Umbilical cord (tissue), 2 donors: ENCODE measurements around the gene DCTN3. TPM values are rescaled to one million over a fixed set of nuclear protein-coding genes. Genes with fewer than 3 reads are reported as not detected.

Experiments used
- DNase-seq: peaks from one replicate; pipeline ENCODE4 v3.0.0-alpha.2; 2015; ENCODE audit warnings: low spot score
- total RNA-seq: library from RNA; depleted of rRNA; stranded (reverse); fragments of >200 nt; gene quantifications from one replicate; pipeline ENCODE4 v1.2.3, GENCODE V29; 2014; ENCODE audit warnings: low replicate concordance; ENCODE audit not compliant: insufficient read depth

DCTN3 gene
- total RNA-seq, 1 donor from 2014 or later, result 108 TPM

DNA sequence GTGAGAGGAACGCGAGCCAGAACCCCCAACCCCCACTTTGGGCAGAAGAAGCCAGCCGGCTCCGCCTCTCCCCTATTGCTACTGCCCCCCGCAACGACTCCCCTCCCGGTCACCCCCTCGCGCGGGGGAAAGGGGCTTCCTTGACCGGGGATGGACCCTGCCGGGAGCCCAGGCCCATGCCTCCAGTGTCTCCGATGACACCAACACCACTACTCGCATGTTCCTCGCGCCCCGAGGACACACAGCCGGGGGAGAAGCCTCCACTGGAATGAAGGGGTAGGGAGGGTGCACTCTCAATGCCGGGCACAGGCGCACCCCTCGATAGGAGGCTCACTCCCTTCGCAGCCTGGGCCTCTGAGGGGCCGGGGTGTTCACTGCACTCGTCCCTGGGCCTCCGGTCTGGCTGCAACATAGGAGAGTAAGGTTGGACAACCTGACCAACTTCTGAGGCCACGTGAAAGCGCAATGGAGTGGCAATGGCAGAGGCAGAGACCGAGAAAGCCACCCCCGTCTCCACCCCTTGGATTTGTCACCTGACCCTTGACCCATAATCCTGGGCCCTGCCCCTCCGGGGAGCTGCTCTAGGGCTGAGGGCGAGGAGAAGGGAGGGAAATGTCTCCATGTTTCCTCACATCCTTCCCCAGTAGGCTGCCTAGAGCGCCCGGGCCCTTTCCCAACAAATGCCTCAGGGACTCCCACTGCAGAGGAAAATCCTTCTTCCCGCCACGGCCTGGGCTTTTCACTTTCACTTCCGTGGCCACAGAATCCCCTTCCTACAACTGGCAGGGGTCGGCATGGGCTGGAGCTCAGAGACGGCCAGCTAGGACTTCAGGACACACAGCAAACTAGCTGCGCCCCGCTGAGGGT lies 29.7 kb downstream of the DCTN3 start:
- DNase-seq, result peak; percentile 63

DNA sequence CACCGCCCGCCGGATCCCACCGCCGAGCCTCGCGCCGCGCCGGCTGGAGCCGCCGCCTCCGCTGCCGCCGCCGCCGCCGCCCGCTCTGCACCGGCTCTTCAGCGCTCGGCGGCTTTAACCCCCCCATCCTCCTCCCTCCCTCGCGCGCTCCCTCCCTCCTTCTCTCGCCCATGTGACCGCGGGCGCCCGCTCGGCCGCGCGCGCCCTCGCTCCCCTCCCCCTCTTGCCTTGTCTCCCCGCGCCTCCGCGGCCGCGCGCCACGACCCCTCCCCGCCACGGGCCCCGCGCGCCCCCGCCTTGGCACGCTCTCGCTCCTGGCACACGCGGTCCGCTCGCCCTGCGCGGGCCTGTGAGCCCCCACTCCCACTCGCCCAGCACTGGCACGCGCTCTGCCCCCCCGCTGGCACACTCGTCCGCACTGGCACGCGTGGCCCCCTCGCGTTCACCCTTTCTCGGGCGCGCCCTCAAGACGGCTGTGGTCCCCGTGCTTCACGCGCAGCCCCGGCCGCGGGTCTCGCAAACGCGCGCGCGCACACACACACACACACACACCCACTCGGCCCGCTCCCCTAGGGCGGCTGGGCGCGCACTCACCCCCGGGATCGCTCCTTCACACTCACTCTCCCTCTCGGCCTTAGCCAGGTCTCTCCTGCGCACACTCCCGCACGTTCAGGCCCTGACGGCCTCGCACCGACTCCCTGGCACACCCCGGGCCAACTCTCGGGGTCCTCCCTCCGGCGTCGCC lies 30.5 kb downstream of the DCTN3 start, which contains the start of gene CNTFR:
Gene CNTFR, minus strand, starts transcription at position 89 of the 745 bp plus-strand sequence. CDS start 20,743 bp downstream, outside the sequence.
- DNase-seq, result peak; percentile 73

DNA sequence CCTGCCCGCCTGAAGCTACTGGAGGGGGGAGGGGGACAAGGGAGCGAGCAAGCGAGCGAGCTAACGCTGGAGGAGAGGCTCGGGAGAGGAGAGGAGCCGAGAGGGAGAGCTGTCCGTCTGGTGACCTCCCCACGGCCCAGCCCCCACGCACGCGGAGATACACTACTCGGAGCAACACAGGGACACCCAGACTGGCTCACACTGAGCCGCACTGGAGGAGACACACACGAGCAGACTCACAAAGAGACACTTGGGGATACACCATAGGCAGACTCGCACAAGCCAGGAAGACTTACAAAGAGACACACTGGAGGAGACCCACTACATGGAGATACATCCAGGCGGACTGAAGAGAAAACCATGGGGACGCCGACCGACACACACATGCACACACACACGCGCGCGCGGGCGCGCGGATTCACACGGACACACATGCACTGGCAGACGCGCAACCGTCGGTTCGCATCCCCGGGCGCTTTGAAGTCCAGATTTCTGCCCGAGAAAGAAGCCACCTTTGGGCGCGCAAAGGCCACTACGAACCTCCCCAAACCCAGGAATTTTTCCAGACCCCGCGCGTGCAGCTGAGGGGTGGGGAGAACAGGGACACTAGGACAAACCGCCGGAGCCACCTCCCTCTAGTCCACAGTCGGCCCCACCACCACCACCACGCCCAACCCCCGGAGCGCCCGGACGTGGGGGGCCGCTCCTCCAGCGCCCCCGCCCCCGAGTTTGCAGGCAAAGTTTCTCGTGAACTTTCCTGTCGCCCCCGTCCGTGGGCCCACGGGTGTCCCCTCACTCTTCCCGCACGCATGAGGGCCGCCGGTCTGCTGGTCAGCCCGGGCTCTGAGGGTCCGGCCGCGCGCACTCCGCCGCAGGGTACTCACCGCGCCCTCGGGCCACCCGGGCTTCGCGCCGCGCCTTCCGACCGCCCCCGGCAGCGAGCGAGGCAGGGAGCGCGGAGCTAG lies 31.3 kb downstream of the DCTN3 start:
- peak; percentile 74 for DNase-seq

DNA sequence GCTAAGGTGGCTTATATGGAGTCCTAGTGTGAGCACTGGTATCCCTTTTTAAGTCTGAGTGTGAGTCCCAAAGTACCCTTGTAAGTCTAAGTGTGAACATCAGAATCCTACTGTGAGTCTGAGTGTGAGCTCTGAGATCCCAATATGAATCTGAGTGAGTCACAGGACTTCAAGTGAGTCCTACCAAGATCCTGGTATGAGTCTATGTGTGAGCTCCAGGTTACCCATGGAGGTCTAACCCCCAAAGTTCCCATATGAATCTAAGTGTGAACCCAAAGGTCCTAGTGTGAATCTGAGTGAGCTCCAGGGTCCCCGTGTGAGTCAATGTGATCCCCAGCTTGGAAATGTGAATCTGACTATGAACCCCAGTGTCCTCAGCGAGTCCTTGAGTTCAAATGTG lies 33.0 kb downstream of the DCTN3 start:
- DNase-seq, result no peak

DNA sequence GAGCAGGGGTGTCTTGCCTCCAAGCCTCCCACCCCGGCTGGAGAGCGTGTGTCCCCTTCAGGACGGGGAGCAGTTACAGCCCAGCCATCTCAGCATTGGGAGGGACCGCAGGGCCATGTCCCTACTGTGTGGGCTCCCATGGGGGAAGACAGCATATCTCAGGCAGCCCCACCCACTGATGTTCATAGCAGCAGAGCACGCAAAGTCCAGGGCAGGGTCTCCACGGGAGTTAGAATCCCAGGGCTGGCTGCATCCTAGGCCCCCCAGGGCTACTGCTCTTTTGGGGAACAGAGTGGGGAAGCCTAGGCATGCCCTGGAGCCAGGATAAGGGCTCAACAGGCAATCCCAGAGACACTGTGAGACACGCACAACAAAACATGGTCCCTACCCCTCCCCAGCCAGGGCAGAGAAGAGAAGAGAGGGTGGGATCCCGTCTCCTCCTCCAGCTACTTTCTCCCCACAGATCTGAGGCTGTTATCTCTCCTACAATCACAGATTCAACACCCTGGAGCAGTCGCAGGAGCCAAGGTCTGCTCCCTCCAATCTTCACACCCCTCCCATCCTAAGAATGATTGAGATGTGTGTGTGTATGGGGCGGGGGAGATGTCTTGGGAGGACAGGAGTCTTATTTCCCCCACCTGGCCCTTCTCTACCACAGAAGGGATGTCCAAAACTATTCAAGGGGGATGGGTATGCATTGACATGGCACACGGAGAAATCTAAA lies 34.2 kb downstream of the DCTN3 start:
- no peak for DNase-seq

DNA sequence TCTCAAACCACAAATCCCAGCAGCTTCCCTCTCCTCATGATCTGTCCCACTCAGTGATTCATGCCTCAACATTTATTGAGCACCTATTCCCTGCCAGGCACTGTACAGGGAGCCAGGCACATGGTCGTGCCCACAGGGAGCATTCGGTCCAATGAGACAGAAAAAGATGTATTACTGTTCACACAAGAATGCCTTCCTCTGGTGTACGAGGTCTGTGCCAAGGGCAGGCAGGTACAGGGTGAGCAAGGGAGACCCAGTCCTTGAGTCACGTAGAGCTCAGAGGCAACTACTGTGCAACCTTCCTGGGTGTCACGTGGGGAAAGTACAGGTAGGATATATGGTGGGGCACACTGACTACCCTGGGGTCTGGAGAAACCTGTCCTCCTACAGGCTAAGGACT lies 35.3 kb downstream of the DCTN3 start:
- no peak for DNase-seq

DNA sequence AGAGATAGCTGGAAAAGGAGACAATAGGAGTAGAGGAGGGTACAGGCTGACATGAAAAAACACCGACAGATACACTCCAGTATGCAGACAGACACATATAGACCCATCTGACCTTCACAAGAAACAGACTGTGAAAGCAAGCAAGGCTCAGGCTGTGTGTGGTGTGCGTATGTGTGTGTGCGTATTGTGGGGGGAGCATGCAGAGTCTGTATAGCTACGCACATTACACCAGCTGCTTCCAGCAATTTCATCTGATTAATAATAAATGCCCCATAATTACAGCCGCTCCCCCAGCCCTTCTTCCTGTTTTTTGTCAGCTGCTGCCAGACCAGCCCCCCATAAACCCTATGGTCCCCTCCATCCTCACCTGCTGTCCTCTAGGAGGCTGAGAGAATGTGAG lies 37.5 kb downstream of the DCTN3 start:
- DNase-seq, result no peak

DNA sequence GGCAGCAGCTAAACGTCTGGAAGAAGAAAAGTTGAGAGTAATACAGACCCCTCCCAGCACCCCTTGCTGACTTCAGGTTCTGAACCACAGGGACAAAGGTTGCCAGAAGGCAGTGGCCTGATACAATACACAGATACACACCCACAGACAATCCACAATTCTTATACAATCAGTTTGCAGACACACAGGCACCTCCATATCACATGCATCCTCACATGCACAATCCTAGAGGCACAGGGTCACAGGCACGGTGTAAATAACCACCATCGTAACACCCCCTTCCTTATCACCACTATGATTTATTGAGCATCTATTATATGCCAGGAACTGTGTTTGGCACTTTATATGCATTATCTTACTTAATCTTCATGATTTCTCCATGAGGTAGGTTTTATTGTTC lies 39.0 kb downstream of the DCTN3 start:
- DNase-seq, result no peak

DNA sequence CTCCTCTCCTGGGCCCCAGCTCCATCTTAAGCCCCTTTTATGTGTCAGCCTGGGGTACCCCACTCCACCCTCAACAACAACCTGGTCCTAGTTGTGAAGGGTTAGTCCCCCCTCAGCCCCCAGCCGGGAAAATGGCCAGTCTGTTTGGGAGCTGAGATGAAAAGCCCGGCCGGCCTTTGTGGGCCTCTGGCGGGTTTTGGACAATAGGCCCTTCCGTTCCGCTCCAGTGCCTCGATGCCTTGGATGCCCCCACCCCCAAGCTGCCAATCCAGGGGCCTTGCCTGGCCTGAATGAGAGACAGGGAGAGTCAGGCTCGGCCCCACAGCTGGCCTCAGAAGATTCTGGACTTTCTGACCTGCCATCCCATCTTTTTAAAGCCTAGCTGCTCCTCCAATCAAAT lies 39.9 kb downstream of the DCTN3 start:
- DNase-seq, result no peak

DNA sequence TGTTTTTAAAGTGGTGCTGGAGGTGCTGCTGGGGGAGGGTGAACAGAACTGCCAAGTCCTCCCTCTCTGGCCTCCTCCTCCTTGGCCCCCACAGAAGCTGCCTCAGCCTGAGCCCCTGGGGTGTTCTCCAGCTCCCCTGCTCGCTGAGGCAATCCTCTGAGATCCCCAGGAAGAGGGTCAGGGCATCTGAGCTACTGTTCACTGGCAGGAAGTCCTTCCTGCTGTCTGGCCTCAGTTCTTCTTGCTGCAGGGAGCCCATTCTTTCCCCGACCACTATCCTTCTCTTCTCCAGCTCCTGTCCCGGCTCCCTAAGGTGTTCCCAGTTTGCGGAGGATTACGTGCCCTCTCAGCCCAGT lies 40.5 kb downstream of the DCTN3 start:
- DNase-seq, result no peak

DNA sequence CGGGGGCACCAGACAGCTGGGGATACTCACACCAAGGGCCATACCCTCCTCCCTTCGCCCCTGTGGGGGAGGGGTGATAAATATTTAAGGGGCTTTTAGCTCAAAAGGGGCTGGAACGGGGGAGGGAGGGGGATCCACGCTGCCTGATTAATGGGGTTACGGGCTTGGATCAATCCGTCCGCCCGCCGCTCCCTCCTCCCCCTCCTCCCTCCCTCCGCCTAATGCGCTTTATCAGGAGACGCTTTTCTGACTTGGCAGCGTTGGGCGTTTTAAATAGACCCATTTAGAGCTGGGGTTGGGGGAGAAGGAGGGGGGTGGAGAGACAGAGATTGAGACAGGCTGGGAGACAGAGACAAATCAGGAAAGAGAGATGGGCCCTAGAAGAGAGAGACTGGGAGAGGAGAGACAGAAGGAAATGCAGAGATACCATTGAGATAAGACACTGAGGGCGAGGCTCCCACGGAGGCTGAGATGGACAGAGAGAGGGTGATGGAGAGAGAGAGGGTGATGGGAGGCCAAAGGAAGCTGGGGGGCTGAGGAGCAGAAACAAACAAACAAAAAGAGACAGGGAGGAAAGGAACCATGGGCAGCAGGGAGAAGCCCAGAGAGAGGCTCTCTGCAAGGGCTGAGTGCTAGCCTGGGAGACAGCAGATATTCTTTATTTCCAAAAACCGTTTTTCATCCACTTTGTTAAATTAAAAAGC lies 41.0 kb downstream of the DCTN3 start:
- DNase-seq, result peak; percentile 91

DNA sequence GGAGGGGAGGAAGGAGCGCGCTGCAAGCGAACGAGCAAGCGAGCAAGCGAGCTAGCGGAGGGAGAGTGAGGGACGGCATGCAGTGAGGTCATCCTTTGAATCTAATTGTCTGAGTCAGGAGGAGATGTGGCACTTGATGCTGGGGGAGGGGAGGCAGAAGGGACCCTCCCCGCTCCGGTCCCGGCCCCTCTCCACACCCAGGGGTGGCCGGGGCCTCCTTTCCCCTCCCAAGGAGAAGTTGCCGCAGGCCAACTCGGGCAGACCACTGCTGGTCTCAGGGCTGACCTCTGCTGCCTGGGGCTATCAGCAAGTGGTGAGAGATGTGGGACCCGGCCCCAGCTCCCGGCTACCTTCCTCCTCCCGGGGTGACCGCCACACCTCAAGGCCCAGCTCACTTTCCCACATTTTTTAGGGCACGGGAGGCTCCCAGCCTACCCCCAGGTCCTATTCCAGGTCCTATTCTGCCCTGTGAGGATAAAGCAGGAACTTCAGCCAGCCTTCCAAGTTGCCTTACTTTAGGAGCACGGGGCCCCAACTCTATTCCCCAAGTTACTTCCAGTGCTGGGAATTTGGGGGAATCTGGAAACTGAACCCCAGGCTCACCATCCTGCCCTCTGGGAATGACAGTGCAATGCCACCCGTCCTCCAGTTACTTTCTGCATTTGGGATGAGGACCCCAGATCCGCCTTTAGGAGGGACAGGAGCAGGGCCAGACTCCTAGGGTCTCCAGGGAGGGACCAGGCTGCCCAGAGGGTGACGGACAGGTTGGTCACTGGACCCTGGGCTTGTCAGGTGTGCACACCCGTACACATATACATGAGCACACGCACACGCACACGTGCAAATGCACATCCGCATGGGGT lies 41.8 kb downstream of the DCTN3 start:
- DNase-seq, result peak; percentile 84

DNA sequence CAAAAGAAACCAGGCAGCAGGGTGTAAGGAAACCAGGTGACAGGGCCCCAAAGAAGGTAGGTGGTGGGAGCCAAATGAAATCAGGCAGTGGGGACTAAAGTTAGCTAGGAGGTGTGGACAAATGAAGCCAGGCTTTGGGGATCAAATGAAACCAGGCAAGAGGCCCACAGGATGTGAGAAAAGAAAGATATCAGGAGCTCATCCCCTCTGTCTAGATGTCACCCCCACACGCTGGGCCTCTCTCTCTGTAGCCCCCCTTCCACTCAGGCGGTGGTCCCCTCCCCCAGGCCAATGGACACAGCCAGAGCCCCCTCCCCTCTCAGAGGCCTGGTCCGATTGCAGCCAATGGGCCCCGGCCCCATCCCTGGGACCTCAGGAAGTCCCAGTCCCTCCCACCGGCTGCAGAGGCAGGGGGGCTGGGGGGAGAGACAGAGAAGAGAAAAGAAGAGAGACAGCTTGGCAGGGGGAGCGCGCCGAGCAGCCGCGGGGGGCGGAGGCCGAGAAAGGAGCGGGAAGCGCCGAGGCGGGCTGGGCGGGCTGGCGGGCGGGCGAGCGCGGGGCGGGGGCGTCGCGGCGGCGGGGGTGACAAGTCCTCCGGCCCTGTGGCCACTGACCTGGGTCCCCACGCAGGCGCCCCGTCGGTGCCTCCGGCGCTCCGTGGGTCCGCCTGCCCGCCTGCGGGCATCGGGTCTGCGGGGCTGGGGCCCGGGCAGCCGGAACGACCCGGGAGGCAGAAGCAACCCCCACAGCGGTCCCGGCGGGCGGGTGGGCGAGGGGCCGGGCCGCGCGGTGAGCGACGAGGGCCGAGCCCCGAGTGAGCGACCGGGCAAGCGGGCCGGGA lies 42.7 kb downstream of the DCTN3 start:
- DNase-seq, result peak; percentile 85

DNA sequence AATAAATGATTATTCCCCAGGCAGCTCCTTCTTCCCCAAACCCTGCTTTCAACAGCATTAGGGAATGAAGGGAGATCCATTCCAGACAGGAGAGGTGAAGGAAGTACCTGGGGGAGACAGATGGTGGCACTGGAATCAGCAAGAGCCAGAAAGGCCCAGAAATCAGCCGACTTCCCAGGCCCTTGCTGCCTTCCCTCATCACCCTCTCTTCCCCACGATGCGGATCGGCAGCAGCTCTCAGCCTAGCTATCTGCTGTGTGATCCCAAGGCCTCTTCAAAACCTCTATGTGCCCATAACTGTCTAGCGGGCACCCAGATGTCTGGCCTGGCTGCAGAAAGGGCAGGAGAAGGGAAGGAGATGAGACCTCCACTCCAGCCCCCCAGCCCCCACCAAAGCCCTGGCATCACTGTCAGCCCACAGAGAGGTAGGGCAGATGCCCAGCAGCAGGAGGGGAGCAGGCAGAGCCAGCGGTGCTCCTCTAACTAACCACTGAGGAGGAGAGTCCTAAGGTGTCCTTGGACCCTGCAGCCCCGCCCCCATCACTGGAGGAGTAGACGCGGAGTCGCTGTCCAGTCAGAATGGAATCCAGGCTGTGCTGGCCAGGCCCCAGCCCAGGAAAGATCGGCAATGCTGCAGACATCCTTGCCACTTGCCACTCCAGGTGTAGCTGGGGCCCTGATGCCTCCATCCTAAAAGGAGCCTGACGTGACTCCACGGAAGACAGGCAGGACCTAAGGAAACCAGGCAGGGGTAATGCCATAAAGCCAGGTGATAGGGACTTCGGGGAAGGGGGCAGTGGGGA lies 43.5 kb downstream of the DCTN3 start:
- peak; percentile 56 for DNase-seq

DNA sequence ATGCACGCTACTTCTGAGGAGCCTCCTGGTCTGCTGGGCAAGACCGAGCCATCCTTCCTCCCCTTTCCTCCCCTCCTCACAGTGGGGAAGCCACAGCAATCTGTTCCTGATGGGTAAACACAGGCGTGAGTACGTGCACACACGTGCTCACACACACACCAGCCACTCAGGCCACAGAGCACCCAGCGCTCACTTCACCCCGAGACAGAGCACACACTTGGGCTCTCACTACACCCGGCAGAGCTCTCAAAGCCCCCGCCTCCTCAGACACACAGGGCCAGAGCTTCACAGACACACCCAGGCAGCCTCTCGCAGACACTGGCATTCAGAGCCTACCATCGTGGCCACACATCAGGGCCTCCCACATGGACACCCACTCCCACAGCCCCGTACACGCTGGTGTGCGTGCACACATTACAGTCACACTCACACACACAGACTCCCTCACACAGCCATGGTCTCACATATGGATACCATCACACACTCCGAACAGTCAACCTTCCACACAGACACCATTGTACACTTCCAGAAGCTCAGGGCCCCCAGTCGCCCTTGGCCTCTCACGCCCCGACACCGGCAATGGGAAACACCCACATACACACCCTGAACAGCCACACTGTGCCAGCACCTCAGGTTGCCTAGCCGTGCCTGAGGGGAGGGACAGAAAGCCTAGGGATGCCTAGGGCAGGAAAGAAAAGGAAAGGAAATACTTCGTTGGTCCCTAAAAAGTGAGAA lies 44.3 kb downstream of the DCTN3 start:
- peak; percentile 68 for DNase-seq

DNA sequence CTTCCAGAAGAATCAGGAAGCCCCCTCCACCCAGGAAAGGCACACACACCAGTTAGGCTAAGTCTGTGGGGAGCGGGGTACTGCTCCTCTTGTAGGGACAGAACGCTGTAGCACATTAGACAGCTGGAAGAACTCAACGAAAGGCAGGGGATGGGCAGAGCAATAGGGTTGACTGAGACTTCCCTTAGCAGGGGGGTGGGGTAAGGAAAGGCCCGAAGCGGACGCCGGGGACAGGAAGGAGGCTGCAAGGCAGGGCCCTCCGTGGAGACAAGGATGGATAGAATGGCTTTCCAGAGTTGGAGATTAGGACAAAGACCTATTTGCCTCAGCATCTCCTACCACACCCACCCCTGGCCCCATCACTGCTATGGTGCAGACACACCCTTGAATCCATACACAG lies 45.1 kb downstream of the DCTN3 start:
- DNase-seq, result peak; percentile 75

DNA sequence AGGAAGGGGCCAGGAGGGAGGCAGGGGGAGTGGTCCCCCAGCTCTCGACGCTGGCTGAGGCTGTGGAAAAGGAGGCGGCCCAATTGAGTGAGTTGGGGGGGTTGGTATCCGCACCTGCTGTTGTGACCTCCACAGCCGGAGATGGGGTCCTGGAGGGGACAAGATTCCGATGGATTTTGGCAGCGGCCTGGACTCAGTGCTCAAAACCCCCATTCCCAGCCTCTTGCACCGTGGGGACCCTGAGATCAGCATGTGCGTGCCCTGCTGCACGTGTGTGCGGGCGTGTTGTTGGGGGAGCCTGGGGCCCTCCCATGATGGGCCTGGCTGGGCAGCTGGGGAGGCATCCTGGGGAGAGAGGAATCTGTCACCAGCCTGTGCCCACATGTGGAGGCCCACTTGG lies 45.7 kb downstream of the DCTN3 start:
- no peak for DNase-seq
